GM18858 (cell line): ENCODE results near the gene ADGRG4.
"Not testable (repeated sequence)": the region's sequence is repeated elsewhere in the genome, so short reads cannot be mapped to it uniquely, and the experiment has no call there.

Experiments
- ATAC-seq: cut with Tn5 transposase; IDR thresholded peaks from one replicate; pipeline ENCODE4 v1.9.1; 2021; ENCODE audit not compliant: unreplicated experiment

The ADGRG4 gene

GRCh38 chrX:136380010-136380769 is 79.4 kb downstream of the ADGRG4 start:
- no peak for ATAC-seq

GRCh38 chrX:136386173-136386572 is 85.4 kb downstream of the ADGRG4 start:
- no peak for ATAC-seq

GRCh38 chrX:136386826-136387225 is 86.1 kb downstream of the ADGRG4 start:
- no peak for ATAC-seq

- ATAC-seq: no peak
Observed at GRCh38 chrX:136387951-136388502, 87.3 kb downstream of the ADGRG4 start.

- no peak for ATAC-seq
Observed at GRCh38 chrX:136390921-136391320, 90.2 kb downstream of the ADGRG4 start.

- ATAC-seq: no peak
Observed at GRCh38 chrX:136395271-136395670, 94.5 kb downstream of the ADGRG4 start.

- no peak for ATAC-seq
Observed at GRCh38 chrX:136397001-136397400, 96.2 kb downstream of the ADGRG4 start.

- no peak for ATAC-seq
Observed at GRCh38 chrX:136405126-136405525, 104.4 kb downstream of the ADGRG4 start.

GRCh38 chrX:136417806-136418205 is 117.0 kb downstream of the ADGRG4 start:
- ATAC-seq: no peak

- no peak for ATAC-seq
Observed at GRCh38 chrX:136421338-136421737, 120.6 kb downstream of the ADGRG4 start.

- ATAC-seq: no peak
Observed at GRCh38 chrX:136423724-136424123, 123.0 kb downstream of the ADGRG4 start.

GRCh38 chrX:136425996-136426395 is 125.2 kb downstream of the ADGRG4 start:
- no peak for ATAC-seq

- no peak for ATAC-seq
Observed at GRCh38 chrX:136431625-136432024, 130.9 kb downstream of the ADGRG4 start.

GRCh38 chrX:136437774-136438173 is 137.0 kb downstream of the ADGRG4 start:
- no peak for ATAC-seq

- no peak for ATAC-seq
Observed at GRCh38 chrX:136438192-136438591, 137.4 kb downstream of the ADGRG4 start.

GRCh38 chrX:136445674-136446073 is 144.9 kb downstream of the ADGRG4 start:
- ATAC-seq: not testable (repeated sequence)

GRCh38 chrX:136446208-136446607 is 145.4 kb downstream of the ADGRG4 start:
- ATAC-seq: no peak

GRCh38 chrX:136447308-136447707 is 146.5 kb downstream of the ADGRG4 start:
- ATAC-seq: no peak

- ATAC-seq: no peak
Observed at GRCh38 chrX:136447968-136448367, 147.2 kb downstream of the ADGRG4 start.

- ATAC-seq: no peak
Observed at GRCh38 chrX:136450050-136450830, 149.5 kb downstream of the ADGRG4 start.

GRCh38 chrX:136452614-136453013 is 151.9 kb downstream of the ADGRG4 start:
- ATAC-seq: no peak

- ATAC-seq: no peak
Observed at GRCh38 chrX:136453114-136453513, 152.4 kb downstream of the ADGRG4 start.
